NOMO-1 (cell line): ENCODE data around the gene CACNB4.

Experiments used
- DNase-seq, 2 experiments: peaks; one replicate each; lab custom pipeline; 2025; ENCODE audit not compliant: unreplicated experiment in 2 of 2; lab: John Stamatoyannopoulos, UW

Gene CACNB4

GRCh38 chr2:152055366-152056108 lies 43.3 kb downstream of the CACNB4 start:
- no peak for DNase-seq

- peak; percentile 62 to 81 for DNase-seq
Measured at GRCh38 chr2:152054593-152054992, 44.3 kb downstream of the CACNB4 start.

GRCh38 chr2:152051436-152051835 lies 47.4 kb downstream of the CACNB4 start:
- DNase-seq: peak; percentile 10 to 64

- DNase-seq: peak; percentile 12 to 29
Measured at GRCh38 chr2:152050915-152051314, 47.9 kb downstream of the CACNB4 start.

- no peak for DNase-seq
Measured at GRCh38 chr2:152050341-152050740, 48.5 kb downstream of the CACNB4 start.

GRCh38 chr2:152049541-152049940 lies 49.3 kb downstream of the CACNB4 start:
- DNase-seq: peak; percentile 12 to 33

- no peak for DNase-seq
Measured at GRCh38 chr2:152047824-152048471, 50.9 kb downstream of the CACNB4 start.

GRCh38 chr2:152046940-152047339 lies 51.9 kb downstream of the CACNB4 start:
- DNase-seq: peak; percentile 44 to 87

- no peak for DNase-seq
Measured at GRCh38 chr2:152042636-152043615, 55.9 kb downstream of the CACNB4 start.

GRCh38 chr2:152038441-152038958 lies 60.3 kb downstream of the CACNB4 start:
- peak; percentile 8 to 41 for DNase-seq

- DNase-seq: no peak
Measured at GRCh38 chr2:152037743-152038435, 61.0 kb downstream of the CACNB4 start.

- DNase-seq: peak; percentile 64 to 68
Measured at GRCh38 chr2:152036611-152037469, 62.0 kb downstream of the CACNB4 start.

GRCh38 chr2:152034257-152034801 lies 64.5 kb downstream of the CACNB4 start:
- no peak for DNase-seq

GRCh38 chr2:152033011-152033925 lies 65.6 kb downstream of the CACNB4 start:
- no peak for DNase-seq

GRCh38 chr2:152031747-152032306 lies 67.0 kb downstream of the CACNB4 start:
- DNase-seq: no peak

GRCh38 chr2:152030596-152031328 lies 68.1 kb downstream of the CACNB4 start:
- DNase-seq: peak; percentile 77 to 89
